NCI-H1092 (cell line): ENCODE results near the gene WFDC6.
"Not testable (repeated sequence)": the region's sequence is repeated elsewhere in the genome, so short reads cannot be mapped to it uniquely, and the experiment has no call there.

Source experiments
- DNase-seq: peaks from one replicate; lab custom pipeline; 2025; lab: John Stamatoyannopoulos, UW

The WFDC6 gene

GRCh38 chr20:45539382-45539781 lies at the start of gene WFDC6:
WFDC6 (minus strand) TSS chr20:45539482; CDS start chr20:45539407, 75 bp downstream.
- DNase-seq: no peak

- DNase-seq: no peak
Observed at GRCh38 chr20:45588800-45589199, 49.5 kb upstream of the WFDC6 start.

GRCh38 chr20:45585986-45586385 lies 46.7 kb upstream of the WFDC6 start:
- DNase-seq: not testable (repeated sequence)

GRCh38 chr20:45584294-45584693 lies 45.0 kb upstream of the WFDC6 start:
- not testable (repeated sequence) for DNase-seq

GRCh38 chr20:45583502-45583901 lies 44.2 kb upstream of the WFDC6 start:
- no peak for DNase-seq

GRCh38 chr20:45581702-45582101 lies 42.4 kb upstream of the WFDC6 start:
- no peak for DNase-seq

GRCh38 chr20:45579184-45579583 lies 39.9 kb upstream of the WFDC6 start, which contains the start of gene WFDC8:
WFDC8 (minus strand) TSS chr20:45579284; CDS start chr20:45579247, 37 bp downstream.
- no peak for DNase-seq

GRCh38 chr20:45578231-45578630 lies 38.9 kb upstream of the WFDC6 start:
- no peak for DNase-seq

GRCh38 chr20:45576995-45577394 lies 37.7 kb upstream of the WFDC6 start:
- no peak for DNase-seq

- DNase-seq: no peak
Observed at GRCh38 chr20:45575931-45576330, 36.6 kb upstream of the WFDC6 start.

GRCh38 chr20:45569650-45570049 lies 30.4 kb upstream of the WFDC6 start:
- DNase-seq: not testable (repeated sequence)

GRCh38 chr20:45564760-45565276 lies 25.5 kb upstream of the WFDC6 start:
- no peak for DNase-seq

GRCh38 chr20:45555198-45555597 lies 15.9 kb upstream of the WFDC6 start:
- no peak for DNase-seq

- no peak for DNase-seq
Observed at GRCh38 chr20:45552456-45552855, 13.2 kb upstream of the WFDC6 start.

GRCh38 chr20:45550765-45551164 lies 11.5 kb upstream of the WFDC6 start:
- no peak for DNase-seq

- no peak for DNase-seq
Observed at GRCh38 chr20:45548410-45548809, 9.1 kb upstream of the WFDC6 start.

GRCh38 chr20:45547206-45547770 lies 8.0 kb upstream of the WFDC6 start, which contains the start of gene EPPIN:
EPPIN (minus strand) TSS chr20:45547401; CDS start chr20:45547357, 44 bp downstream.
- DNase-seq: no peak

GRCh38 chr20:45545754-45546453 lies 6.6 kb upstream of the WFDC6 start:
- no peak for DNase-seq

GRCh38 chr20:45545351-45545750 lies 6.1 kb upstream of the WFDC6 start:
- DNase-seq: no peak

- no peak for DNase-seq
Observed at GRCh38 chr20:45538209-45538799, 978 bp downstream of the WFDC6 start.

- DNase-seq: no peak
Observed at GRCh38 chr20:45527294-45527693, 12.0 kb downstream of the WFDC6 start.

GRCh38 chr20:45523821-45524220 lies 15.5 kb downstream of the WFDC6 start:
- no peak for DNase-seq

GRCh38 chr20:45518282-45518681 lies 21.0 kb downstream of the WFDC6 start:
- DNase-seq: no peak
